ENCODE data around the gene RRAGB. TPM values are rescaled to one million over a fixed set of nuclear protein-coding genes. Genes with fewer than 3 reads are reported as not detected.
"Not testable (repeated sequence)": the region's sequence is repeated elsewhere in the genome, so short reads cannot be mapped to it uniquely, and the experiment has no call there.

Gene RRAGB
- total RNA-seq, 4 donors from 2014 or later: 2.2 to 16.7 (median 8.9) TPM

GRCh38 chrX:55697381-55697780, 20.2 kb upstream of the RRAGB start:
- intact Hi-C loops (cut with DNase I; ENCODE audit: low total_unique reads): no loop called here
- no peaks in the 10 kb centered on the region for H3K27me3 ChIP-seq

DNA sequence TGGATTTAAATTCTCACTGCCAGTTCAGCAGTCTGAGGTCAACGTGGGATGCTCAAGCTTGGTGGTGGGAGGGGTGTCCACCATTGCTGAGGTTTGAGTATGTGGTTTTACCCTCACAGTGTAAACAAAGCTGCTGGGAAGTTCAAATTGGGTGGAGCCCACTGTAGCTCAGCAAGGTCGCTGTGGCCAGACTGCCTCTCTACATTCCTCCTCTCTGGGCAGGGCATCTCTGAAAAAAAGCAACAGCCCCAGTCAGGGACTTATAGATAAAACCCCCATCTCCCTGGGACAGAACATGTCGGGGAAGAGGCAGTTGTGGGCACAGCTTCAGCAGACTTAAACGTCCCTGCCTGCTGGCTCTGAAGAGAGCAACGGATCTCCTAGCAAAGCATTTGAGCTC, 14.9 kb upstream of the RRAGB start:
- no peak overlapping the region for H3K4me3 ChIP-seq
- TF ChIP-seq POLR2A (IDR thresholded peaks at IDR 0.05) (no peak), EP300 (IDR thresholded peaks at IDR 0.05; ENCODE audit: low read depth) (no peak), POLR2AphosphoS5 (IDR thresholded peaks at IDR 0.05) (no peak)
- TF ChIP-seq, protein P1, sequence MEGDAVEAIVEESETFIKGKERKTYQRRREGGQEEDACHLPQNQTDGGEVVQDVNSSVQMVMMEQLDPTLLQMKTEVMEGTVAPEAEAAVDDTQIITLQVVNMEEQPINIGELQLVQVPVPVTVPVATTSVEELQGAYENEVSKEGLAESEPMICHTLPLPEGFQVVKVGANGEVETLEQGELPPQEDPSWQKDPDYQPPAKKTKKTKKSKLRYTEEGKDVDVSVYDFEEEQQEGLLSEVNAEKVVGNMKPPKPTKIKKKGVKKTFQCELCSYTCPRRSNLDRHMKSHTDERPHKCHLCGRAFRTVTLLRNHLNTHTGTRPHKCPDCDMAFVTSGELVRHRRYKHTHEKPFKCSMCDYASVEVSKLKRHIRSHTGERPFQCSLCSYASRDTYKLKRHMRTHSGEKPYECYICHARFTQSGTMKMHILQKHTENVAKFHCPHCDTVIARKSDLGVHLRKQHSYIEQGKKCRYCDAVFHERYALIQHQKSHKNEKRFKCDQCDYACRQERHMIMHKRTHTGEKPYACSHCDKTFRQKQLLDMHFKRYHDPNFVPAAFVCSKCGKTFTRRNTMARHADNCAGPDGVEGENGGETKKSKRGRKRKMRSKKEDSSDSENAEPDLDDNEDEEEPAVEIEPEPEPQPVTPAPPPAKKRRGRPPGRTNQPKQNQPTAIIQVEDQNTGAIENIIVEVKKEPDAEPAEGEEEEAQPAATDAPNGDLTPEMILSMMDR (IDR thresholded peaks at IDR 0.05): no peak
- WGBS, 2 donors (ENCODE audit: low coverage in 1 of 2): 70% methylated on average over 5 of the region's 5 CpGs; no CpG with 5 or more reads in 1 of the 2 donors
- intact Hi-C loops (cut with DNase I; ENCODE audit: low total_unique reads): no loop called here
- no peaks in the 10 kb centered on the region for H3K36me3 ChIP-seq
- no peak overlapping the region for H3K27ac ChIP-seq
- no peaks in the 10 kb centered on the region for H3K9me3 ChIP-seq
- DNase-seq: no peak
- no peaks in the 10 kb centered on the region for H3K27me3 ChIP-seq
- in situ Hi-C loops (cut with MboI; ENCODE audit: low pct_ligation_motif_present in 1 of 4, low pct_unique_long_range_greater_than_20kb in 1 of 4, low sequenced_read_pairs in 3 of 4): loop anchor here in 2 of 4 donors (25.0 kb wide), 2 partner anchors 215 to 540 kb away; partner anchors contain the start of gene USP51 (in 1 of the 2)
- H3K4me1 ChIP-seq: no peaks in the 10 kb centered on the region

More at GRCh38 chrX:55697381-55697780, 20.2 kb upstream of the RRAGB start:
- no peak overlapping the region for H3K27ac ChIP-seq
- no peak for DNase-seq
- TF ChIP-seq, protein P1 (IDR thresholded peaks at IDR 0.05): no peak
- TF ChIP-seq POLR2AphosphoS5 (IDR thresholded peaks at IDR 0.05) (no peak), POLR2A (IDR thresholded peaks at IDR 0.05) (no peak), EP300 (IDR thresholded peaks at IDR 0.05; ENCODE audit: low read depth) (no peak)
- H3K9me3 ChIP-seq: no peaks in the 10 kb centered on the region
- 26% methylated on average over 1 of the region's 1 CpG; no CpG with 5 or more reads in 1 of the 2 donors for WGBS, 2 donors (ENCODE audit: low coverage in 1 of 2)
- in situ Hi-C loops (cut with MboI; ENCODE audit: low pct_ligation_motif_present in 1 of 4, low pct_unique_long_range_greater_than_20kb in 1 of 4, low sequenced_read_pairs in 3 of 4): no loop called here
- no peaks in the 10 kb centered on the region for H3K36me3 ChIP-seq
- H3K4me3 ChIP-seq: no peak overlapping the region
- no peaks in the 10 kb centered on the region for H3K4me1 ChIP-seq

- intact Hi-C loops (cut with DNase I; ENCODE audit: low total_unique reads); H3K36me3 ChIP-seq; H3K4me3 ChIP-seq; H3K9me3 ChIP-seq; H3K27me3 ChIP-seq; DNase-seq; H3K4me1 ChIP-seq; H3K27ac ChIP-seq: not testable (repeated sequence)
- in situ Hi-C loops (cut with MboI; ENCODE audit: low pct_ligation_motif_present in 1 of 4, low pct_unique_long_range_greater_than_20kb in 1 of 4, low sequenced_read_pairs in 3 of 4): loop anchor here in 2 of 4 donors (25.0 kb wide), 2 partner anchors 216 to 541 kb away; partner anchors contain the start of gene USP51 (in 1 of the 2)
- WGBS, 2 donors (ENCODE audit: low coverage in 1 of 2): 57 to 63% methylated on average over 2 of the region's 2 CpGs
Measured at GRCh38 chrX:55703436-55703835, 14.1 kb upstream of the RRAGB start.

GRCh38 chrX:55705066-55705465, 12.5 kb upstream of the RRAGB start:
- H3K4me1 ChIP-seq; intact Hi-C loops (cut with DNase I; ENCODE audit: low total_unique reads); H3K27me3 ChIP-seq; H3K4me3 ChIP-seq; DNase-seq; H3K9me3 ChIP-seq; H3K36me3 ChIP-seq; H3K27ac ChIP-seq: not testable (repeated sequence)
- in situ Hi-C loops (cut with MboI; ENCODE audit: low pct_ligation_motif_present in 1 of 4, low pct_unique_long_range_greater_than_20kb in 1 of 4, low sequenced_read_pairs in 3 of 4): loop anchor here in 2 of 4 donors (25.0 kb wide), 2 partner anchors 218 to 543 kb away; partner anchors contain the start of gene USP51 (in 1 of the 2)
- WGBS, 2 donors (ENCODE audit: low coverage in 1 of 2): 51 to 67% methylated on average over 2 to 5 of the region's 5 CpGs

- no peak for DNase-seq
- Histone ChIP-seq H3K27ac (no peak overlapping the region), H3K36me3 (no peaks in the 10 kb centered on the region), H3K9me3 (no peaks in the 10 kb centered on the region), H3K4me1 (no peaks in the 10 kb centered on the region), H3K4me3 (no peak overlapping the region), H3K27me3 (no peaks in the 10 kb centered on the region)
- intact Hi-C loops (cut with DNase I; ENCODE audit: low total_unique reads): loop anchor here (10.0 kb wide), 1 partner anchor 225 kb away; the partner anchor contains the start of gene USP51
- WGBS, 2 donors (ENCODE audit: low coverage in 1 of 2): 17 to 26% methylated on average over 1 of the region's 1 CpG
- TF ChIP-seq POLR2A (IDR thresholded peaks at IDR 0.05) (no peak), EP300 (IDR thresholded peaks at IDR 0.05; ENCODE audit: low read depth) (no peak), POLR2AphosphoS5 (IDR thresholded peaks at IDR 0.05) (no peak)
- TF ChIP-seq, protein P1 (IDR thresholded peaks at IDR 0.05): no peak
- in situ Hi-C loops (cut with MboI; ENCODE audit: low pct_ligation_motif_present in 1 of 4, low pct_unique_long_range_greater_than_20kb in 1 of 4, low sequenced_read_pairs in 3 of 4): loop anchor here in 2 of 4 donors (25.0 kb wide), 2 partner anchors 222 to 547 kb away; partner anchors contain the start of gene USP51 (in 1 of the 2)
Measured at GRCh38 chrX:55709735-55710134, 7.8 kb upstream of the RRAGB start.

Measured in transverse colon (tissue), 4 donors.